GM19395 (cell line): Measurements from ENCODE around the gene SUSD4.

ENCODE experiments used
- ATAC-seq: cut with Tn5 transposase; IDR thresholded peaks from one replicate; pipeline ENCODE4 v1.9.1; 2021; ENCODE audit warnings: mild to moderate bottlenecking, moderate library complexity; ENCODE audit not compliant: unreplicated experiment

SUSD4 gene

GRCh38 chr1:223331301-223331700 is 32.7 kb downstream of the SUSD4 start:
- ATAC-seq = no peak

DNA sequence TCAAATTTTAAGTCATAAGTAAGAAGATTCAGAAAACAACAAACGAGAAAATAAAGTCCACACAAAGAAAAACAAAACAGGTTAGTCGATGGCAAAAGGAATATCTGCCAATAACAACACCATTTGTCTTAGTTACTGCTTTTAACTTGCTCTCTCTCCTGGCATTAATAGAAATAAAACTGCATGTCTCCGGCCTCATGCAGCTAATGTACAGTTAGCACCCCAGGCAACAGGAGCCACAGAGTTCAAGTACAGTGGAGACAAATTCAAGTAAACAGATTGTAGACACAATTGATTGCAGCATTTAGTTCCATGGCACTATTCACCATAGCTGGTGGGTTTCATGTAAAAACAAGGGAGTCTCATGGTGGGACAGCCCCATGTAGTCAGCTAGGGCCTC is 33.5 kb downstream of the SUSD4 start:
- no peak for ATAC-seq

GRCh38 chr1:223329664-223330415 is 34.1 kb downstream of the SUSD4 start:
- no peak for ATAC-seq

DNA sequence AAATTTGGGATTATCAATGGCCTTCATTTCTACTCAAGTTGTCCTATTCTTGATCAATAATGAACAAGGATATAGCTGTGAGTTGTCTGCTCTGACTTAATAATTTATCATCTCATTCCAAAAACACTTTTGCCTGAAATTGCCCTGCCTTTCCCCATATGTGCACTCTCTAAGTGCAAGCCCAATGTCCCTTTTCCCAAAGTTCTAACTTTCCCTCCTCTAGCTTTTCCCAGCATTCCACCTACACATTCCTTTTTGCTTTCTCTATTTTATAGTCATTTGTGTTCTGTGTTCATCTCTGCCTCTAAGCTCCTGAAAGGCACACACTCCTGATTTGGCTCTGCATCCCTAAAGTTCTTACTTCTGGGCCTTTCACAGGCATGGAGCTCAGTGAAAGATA is 34.7 kb downstream of the SUSD4 start:
- ATAC-seq = no peak

DNA sequence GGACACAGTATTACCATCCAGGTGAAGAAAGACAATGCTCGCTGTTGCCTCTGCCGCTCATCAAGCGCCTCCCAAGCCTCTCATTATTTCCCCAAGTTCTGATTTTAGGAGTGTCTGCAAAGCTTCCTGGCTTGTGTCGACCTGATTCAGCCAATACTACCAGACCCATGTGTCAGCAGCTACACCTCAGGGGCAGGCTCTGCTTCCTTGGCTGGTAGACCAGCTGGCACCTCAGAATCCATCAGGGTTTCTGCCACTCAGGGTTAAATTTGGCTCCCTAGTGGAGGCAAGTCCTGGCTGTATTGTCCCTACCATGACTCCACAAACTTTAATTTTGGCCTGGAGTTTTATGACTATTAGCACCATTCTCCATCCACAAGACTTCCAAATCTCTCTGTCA is 35.4 kb downstream of the SUSD4 start:
- no peak for ATAC-seq

DNA sequence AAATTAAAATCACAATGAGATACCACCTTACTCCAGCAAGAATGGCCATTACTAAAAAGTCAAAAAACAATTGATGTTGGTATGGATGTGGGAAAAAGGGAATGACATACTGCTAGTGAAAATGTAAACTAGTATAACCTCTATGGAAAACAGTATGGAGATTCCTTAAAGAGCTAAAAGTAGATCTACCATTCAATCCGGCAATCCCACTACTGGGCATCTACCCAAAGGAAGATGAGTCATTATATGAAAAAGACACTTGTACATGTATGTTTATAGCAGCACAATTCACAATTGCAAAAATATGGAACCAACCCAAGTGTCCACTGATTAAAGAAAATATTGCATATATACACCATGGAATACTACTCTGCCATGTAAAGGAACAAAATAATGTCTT is 37.2 kb downstream of the SUSD4 start:
- no peak for ATAC-seq

DNA sequence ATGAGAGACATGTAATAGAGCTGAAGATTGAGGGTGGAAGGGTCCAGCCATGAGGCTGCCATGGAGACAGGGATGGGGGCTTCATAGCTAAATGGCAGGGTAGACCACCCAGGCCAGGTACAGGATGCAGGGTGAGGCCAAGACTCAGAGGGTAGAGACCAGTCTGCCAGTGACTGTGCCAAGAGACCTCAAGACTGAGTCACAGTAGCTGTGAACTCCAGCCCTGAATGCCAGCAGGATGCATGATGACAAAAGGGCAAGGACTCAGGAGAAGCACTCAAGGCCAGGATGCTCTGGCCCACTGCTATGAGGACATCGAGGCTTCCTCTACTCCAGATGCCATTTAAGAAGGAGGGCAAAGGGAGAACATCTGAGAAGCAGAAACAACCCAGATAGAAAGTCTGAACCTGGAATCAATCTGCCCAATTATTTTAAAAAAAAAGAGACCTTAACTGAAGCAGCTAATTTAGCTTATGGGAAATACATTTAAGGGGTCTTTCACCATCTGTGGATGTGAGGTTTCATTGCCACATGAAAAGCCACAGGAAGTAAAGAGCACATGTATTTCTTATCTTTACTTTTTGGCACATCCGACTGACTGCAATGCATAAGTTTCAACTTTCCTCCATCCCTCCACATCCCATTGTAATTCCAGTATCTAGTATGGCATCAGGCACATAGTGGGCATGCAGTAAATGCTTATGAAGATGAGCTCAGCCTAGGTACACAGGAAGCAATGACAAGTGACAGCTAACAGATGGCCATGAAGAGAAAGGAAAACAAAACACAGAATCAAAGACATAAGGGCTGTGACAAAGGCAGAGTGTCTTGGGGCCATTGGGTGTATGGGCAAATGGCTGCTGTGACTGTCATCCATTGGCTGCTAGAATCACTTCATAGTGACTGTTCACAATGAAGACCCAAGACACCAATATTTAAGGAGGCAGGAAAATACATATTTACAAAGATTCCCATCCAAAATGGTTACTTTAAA is 40.2 kb downstream of the SUSD4 start:
- no peak for ATAC-seq

DNA sequence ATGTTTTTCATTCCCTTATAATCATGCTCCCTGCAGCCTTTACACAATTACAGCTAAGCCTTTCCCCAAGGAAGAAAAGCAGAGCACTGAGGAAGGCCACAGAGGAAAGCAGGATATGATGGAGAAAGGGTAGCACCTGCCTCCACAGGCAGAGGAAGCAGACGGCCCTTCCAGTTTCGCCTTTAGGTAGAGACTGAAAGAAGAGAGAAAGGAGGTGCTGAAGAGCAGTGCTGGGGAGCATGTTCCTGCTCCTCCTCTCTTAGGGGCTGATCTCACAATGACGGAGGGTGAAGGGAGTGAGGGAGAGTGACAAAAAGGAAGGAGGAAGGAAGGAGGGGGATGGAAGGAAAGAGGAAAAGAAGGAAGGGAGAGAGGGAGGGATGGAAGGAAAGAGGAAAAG is 41.1 kb downstream of the SUSD4 start:
- ATAC-seq = no peak

GRCh38 chr1:223320959-223321358 is 43.0 kb downstream of the SUSD4 start:
- no peak for ATAC-seq

DNA sequence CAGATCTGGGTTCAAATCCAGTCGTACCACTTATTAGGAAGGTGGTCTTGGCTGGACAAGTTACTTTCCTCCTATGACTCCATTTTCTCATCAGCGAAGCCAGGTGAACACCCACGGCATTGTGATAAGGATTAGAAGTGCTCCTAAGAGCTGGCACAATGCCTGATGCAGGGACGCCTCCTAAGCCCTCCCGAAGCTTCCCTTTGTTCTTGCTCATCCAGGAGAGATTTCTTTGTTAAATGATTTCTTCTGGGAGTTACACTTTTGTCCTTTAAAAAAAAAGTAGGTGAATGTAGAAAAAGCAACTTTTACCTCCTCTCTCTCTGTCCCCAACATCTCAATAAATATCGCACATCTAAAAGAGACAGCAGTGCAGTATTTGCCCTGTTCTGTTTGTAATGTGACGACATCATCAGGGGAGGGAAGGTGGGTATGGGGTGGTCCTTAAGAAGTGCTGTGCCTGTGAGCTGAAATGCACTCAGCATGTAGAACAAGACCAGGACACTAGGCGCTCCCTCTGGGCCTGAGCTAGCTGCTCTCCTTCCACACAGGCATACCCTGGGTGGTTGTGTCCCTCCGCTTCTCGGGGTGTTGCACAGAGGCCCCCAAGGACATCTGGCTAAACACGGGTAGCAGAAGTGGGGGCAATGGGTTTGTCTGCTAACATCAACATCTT is 43.9 kb downstream of the SUSD4 start:
- no peak for ATAC-seq

- ATAC-seq = no peak
Measured at GRCh38 chr1:223319398-223319797, 44.6 kb downstream of the SUSD4 start.

- no peak for ATAC-seq
Measured at GRCh38 chr1:223316082-223316481, 47.9 kb downstream of the SUSD4 start.

GRCh38 chr1:223315665-223316064 is 48.3 kb downstream of the SUSD4 start:
- no peak for ATAC-seq

DNA sequence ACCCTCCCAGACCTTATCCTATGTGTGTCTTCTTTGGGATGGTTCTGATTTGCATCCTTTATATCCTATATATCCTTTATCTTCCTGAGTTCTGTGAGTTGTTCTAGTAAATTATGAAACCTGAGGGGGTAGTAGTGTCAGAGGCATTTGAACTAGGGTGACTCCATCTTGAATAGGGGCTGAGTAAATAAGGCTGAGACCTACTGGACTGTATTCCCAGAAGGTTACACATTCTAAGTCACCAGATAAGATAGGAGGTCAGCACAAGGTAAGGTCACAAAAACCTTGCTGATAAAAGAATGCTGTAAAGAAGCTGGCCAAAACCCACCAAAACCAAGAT is 50.6 kb downstream of the SUSD4 start:
- ATAC-seq = no peak

DNA sequence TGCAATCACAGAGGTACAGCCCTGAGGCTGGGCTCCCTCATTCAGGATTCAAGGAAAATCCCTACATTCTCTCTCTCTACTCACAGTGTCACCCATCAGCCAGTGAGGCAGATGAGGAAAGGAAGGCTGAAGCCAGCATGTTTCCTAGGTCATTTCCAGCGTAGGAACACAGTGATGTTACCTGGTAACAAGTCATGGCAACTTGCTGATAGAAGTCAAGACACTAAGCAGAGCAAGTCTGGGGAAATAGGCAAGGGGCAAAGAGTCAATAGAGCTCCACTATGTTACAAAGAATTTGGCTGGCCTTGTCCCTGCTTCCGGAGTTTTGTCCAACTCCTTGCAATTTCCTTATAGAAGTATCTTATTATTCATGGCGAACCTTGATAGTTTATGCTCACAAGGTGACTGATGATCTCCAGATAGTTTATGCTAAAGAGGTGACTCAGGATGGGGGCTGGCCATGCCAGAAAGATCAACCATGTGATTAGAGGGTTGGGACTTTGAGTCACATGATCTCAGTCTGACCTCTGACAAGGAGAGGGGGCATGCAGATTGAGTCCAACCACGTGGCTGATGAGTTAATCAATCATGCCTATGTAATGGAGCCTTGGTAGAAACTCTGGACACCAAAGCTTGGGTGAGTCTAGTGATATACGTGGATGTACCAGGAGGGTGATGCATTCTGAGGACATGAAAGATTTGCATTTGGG is 51.1 kb downstream of the SUSD4 start:
- ATAC-seq = no peak

- ATAC-seq = no peak
Measured at GRCh38 chr1:223312273-223312672, 51.7 kb downstream of the SUSD4 start.

DNA sequence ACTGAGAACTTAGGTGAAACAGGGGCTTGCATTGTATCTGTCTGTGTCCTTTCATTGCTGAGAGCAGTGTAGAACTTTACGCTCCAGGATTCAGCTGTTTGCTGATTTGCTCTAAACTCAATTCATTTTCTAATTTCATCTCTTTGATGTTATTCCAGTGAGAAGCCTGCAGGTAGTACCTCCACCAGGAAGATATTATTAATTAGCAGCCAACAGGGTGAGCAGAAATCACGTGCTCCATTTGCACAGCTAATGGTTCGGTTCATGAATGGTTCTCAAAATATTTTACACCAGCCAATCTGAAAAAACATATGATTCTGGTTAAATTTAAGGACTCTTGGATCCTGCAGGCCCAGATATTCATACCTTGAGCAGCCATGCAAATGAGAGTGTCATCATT is 52.1 kb downstream of the SUSD4 start:
- no peak for ATAC-seq

DNA sequence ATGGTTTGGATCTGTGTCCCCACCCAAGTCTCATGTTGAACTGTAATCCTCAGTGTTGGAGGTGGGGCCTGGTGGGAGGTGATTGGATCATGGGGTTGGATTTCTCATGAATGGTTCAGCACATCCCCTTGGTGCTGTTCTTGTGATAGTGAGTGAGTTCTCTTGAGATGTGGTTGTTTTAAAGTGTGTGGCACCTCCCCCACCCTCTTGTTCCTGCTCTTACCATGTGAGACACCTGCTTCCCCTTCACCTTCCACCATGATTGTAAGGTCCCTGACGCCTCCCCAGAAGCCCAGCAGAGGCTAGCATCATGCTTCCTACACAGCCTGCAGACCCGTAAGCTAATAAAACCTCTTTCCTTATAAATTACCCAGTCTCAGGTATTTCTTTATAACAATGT is 55.8 kb downstream of the SUSD4 start:
- ATAC-seq = no peak

- no peak for ATAC-seq
Measured at GRCh38 chr1:223307544-223307943, 56.4 kb downstream of the SUSD4 start.

DNA sequence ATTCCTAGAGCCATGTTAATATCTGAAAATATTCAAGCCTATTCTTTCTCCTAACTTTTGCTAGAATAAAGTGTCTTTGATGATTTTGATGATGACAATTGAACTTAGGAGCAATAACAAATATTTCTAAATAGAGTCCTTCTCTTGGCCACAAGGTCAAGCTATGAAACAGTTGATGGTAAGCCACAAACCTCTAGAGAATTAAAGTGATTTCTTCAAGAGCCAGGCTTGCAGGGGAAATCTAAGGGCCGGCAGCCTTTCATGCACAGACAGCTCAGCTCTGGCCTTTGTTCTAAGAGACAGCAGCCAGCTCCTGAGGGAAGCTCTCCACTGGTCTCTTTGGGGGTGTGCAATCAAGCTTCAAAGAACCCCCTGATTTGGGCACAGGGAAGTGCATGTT is 59.0 kb downstream of the SUSD4 start:
- no peak for ATAC-seq

GRCh38 chr1:223301371-223301770 is 62.6 kb downstream of the SUSD4 start:
- ATAC-seq = no peak
